C4-2B (cell line): ENCODE results near the gene SREBF1.

ENCODE experiments used
- H3K27ac ChIP-seq: fragments of 450-650 bp; 2 replicates; pipeline ENCODE4 v1.5.1; 2017
- ZFX ChIP-seq: fragments of 450-650 bp; IDR thresholded peaks from 2 replicates; pipeline ENCODE4 v1.6.1; 2017
- TF ChIP-seq, protein P1 (sequence below): fragments of 450-650 bp; conservative IDR thresholded peaks from 2 replicates; pipeline ENCODE4 v1.5.1; 2017; ENCODE audit warnings: mild to moderate bottlenecking

Gene SREBF1

DNA sequence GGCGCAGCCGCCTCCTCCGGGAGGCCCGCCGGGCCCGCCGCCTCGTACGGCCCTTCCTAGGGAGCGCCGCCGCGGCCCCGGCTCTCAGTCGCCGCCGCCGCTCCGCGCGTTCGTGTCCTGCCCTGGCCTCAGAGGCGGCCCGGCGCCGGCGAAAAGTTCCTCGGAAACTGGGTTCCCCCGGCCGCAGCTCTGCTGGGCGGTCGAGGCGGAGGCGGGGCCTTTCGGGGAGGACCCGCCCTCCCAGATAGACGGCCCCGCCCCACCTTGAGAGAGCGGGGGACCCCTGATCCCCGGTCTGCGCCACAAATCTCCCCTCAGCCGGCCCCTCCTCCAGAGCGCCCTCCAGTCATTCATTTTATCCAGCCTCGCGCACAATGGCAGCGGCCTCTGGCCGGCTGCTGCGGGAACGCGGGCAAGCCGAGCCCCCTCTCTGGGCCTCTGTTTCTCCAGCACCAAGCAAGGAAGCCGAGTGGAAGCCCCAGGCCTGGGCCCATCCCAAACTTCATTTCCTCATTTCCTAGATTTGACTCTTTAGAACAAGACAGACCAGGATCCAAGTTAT, at the start of gene SREBF1:
Gene SREBF1 (minus strand): TSS at position 169 of the 562 bp plus-strand sequence. CDS start 169 bp downstream, outside the sequence.
- TF ChIP-seq, protein P1, sequence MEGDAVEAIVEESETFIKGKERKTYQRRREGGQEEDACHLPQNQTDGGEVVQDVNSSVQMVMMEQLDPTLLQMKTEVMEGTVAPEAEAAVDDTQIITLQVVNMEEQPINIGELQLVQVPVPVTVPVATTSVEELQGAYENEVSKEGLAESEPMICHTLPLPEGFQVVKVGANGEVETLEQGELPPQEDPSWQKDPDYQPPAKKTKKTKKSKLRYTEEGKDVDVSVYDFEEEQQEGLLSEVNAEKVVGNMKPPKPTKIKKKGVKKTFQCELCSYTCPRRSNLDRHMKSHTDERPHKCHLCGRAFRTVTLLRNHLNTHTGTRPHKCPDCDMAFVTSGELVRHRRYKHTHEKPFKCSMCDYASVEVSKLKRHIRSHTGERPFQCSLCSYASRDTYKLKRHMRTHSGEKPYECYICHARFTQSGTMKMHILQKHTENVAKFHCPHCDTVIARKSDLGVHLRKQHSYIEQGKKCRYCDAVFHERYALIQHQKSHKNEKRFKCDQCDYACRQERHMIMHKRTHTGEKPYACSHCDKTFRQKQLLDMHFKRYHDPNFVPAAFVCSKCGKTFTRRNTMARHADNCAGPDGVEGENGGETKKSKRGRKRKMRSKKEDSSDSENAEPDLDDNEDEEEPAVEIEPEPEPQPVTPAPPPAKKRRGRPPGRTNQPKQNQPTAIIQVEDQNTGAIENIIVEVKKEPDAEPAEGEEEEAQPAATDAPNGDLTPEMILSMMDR: no peak
- no peak; the same call in 1 of the 2 replicates for TF ChIP-seq ZFX
- peak within 1 kb of the TSS; percentile 99 for H3K27ac ChIP-seq

DNA sequence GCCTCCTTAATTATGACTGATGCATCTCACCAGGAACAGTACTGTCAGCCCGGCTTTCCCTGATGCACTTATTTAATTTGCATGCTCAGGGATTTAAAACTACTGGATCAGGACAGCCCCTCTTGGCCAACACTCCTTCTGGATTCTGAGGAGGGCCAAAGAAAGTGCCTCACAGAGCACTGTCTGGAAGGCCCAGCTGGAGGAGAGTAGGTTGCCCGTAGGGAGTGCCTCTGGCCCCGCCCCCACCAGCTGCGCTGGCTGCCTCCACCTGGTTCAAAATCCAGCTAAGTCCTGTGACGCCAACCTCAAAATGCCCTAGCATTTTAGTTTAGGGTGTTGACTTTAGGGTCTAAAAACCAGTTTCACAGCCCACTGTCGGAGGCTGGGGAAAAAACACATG, 49.4 kb upstream of the SREBF1 start:
- H3K27ac ChIP-seq: no peak overlapping the region
- TF ChIP-seq, protein P1: no peak
- no peak for TF ChIP-seq ZFX

DNA sequence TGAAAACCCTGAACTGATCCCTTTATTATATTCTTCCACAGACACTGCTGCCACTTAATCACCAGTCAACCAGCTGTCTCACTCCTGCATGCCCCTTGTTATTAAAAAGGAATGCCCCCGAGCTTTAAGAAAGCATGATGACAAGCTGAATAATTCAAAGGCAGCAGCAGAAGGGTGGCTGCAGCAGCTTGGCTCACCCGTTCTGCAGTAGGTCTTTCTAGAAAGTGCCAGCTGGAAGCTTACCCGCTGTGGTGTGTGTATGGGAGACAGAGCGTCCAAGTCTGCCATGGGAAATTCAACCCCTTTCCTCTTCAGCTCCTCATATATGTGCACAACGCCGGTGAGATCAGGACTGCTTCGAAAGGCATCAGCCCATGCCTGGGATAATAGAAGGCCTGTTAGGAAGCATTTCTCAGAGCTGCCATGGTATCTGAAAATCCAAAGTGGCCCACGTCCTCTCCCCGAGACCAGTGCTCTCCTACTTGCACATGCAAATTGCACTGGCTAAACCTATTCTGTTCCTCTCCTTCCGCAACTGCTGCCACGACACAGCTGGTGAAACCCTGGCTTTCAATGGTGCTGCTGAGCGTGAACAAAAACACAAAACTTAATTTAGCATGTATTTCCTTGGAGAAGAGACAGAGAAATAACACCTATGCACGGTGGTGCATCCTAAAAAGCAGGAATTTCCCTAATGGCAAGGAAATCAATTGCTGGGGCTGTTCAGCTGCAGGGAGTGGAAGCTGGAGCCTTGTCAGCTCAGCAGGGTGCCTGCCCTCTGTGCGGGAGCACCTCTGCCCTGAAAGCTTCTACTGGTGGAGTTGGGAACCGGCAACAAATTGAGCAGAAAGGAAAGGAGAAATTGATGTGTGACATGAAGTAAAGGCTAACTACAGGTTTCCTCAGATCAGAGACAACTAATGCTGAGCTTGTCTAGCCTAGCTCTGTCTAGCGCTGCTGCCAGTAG, 47.9 kb upstream of the SREBF1 start:
- no peak for TF ChIP-seq ZFX
- TF ChIP-seq, protein P1: no peak
- no peak overlapping the region for H3K27ac ChIP-seq

DNA sequence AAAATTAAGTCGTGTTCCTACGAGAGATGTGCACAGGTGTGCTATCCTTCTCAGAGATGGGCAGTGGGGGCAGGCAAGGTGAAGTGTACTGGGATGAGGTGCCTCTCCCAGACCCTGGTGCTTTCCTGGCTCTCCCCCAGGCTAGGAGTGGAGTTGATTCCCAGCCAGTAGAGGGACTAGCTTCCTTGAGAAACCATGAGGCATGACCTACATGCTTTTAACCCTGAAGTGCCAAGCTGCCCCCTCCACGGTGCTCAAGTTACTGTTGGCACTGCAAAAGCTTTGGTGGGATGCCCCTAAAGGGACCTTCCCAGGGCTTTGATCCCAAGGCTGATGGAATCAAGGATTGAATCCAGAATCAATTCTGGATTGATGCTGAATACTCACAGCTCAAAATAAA, 47.0 kb upstream of the SREBF1 start:
- TF ChIP-seq ZFX: no peak
- TF ChIP-seq, protein P1: no peak
- H3K27ac ChIP-seq: no peak overlapping the region

DNA sequence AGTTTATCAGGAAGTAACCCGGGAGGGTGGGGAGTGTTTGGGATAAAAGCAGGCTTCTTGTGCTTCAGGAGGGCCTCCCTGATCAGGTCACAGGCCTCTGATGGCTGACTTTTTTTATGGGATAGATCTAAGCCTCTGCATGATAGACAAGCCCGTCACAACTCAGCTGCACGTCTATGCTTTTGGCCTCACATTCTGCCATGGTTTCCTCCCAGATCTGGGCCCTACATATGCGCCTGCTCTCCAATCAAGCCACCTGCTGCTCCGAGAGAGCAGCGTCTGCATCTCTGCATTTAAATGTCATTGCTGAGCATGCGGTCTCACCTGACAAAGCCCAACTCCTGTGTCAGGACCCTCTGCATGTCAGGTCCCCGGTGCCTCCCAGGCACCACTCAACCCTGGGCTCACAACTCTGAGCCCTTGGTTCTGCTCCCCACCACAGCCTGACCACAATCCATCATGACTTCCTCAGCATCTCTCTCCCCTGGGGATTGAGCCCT, 45.3 kb upstream of the SREBF1 start:
- no peak overlapping the region for H3K27ac ChIP-seq
- TF ChIP-seq, protein P1: no peak
- no peak for TF ChIP-seq ZFX

DNA sequence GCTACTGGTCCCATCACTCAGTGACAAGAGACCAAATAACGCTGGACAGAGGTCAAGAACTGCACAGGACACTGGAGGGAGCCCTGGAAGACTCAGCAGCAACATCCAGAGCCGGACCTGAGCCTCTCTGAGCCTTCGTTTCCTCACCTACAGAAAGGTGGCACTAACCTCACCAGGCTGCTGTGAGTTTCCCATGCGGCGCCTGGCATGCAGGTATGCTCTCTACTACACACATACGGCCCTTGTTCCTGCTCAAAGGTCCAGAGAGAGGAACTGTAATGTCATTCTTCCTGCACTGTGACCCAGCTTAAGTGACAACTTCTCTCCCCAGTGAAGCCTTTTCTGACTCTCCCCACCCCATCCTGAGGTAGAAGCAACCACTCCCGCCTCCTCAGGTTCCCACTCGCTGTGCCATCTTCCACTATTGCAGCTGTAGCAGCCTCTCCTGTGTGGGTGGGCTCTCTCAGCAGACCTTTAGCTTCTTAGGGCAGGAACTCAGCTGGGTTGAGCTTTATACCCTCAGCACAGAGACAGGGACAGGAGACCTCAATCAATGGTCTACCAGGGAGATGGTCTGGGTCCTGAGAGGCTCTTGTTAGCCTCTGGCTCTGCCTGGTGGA, 43.9 kb upstream of the SREBF1 start:
- TF ChIP-seq, protein P1: no peak
- TF ChIP-seq ZFX: no peak
- no peak overlapping the region for H3K27ac ChIP-seq
